Measurements from ENCODE around the gene RABGGTA. TPM values are rescaled to one million over a fixed set of nuclear protein-coding genes. Genes with fewer than 3 reads are reported as not detected.

The RABGGTA gene
- total and polyA plus RNA-seq, 2 experiments from 2014 or later = 17.6 to 20.7 TPM

- no peaks in the 10 kb centered on the region for H3K9me3 Mint-ChIP-seq
- Histone ChIP-seq H3K9me2 (ENCODE audit: insufficient read depth) (no peaks in the 10 kb centered on the region), H3K27me3 (ENCODE audit: insufficient read depth) (no peaks in the 10 kb centered on the region), H3K4me2 (no peak overlapping the region), H3K79me2 (replicated peaks; ENCODE audit: insufficient read depth) (no peaks in the 10 kb centered on the region), H3K4me1 (ENCODE audit: insufficient read depth) (no peaks in the 10 kb centered on the region), H4K20me1 (replicated peaks; ENCODE audit: insufficient read depth) (peaks cover 2% of the 10 kb centered on the region; the same call in 1 of the 2 replicates), H2AFZ (no peak overlapping the region), H3K27ac (ENCODE audit: low read depth) (no peak overlapping the region), H3K36me3 (ENCODE audit: insufficient read depth) (no peaks in the 10 kb centered on the region; the same call in 1 of the 2 replicates), H3F3A (replicated peaks; ENCODE audit: low read depth) (peaks cover 2% of the 10 kb centered on the region; the same call in 1 of the 2 replicates), H3K4me3 (no peak overlapping the region)
- H3K36me3 Mint-ChIP-seq (ENCODE audit: low read depth) = peaks cover 5% of the 10 kb centered on the region; the same call in 2 of the 3 replicates
- H3K27ac Mint-ChIP-seq = no peak overlapping the region
- peaks cover 2% of the 10 kb centered on the region for H3K4me1 Mint-ChIP-seq
- no peak for DNase-seq (ENCODE audit: low spot score)
- TF ChIP-seq JUNB (IDR thresholded peaks at IDR 0.05; ENCODE audit: unreplicated experiment) (no peak), STAT1 (IDR thresholded peaks at IDR 0.05; ENCODE audit: unreplicated experiment) (no peak), ETS1 (IDR thresholded peaks at IDR 0.05) (no peak), EZH2 (IDR thresholded peaks at IDR 0.05; ENCODE audit: low read depth, unreplicated experiment) (no peak), ZNF114 (CRISPR knock-in tag; IDR thresholded peaks at IDR 0.05) (no peak)
- TF ChIP-seq, protein P1, sequence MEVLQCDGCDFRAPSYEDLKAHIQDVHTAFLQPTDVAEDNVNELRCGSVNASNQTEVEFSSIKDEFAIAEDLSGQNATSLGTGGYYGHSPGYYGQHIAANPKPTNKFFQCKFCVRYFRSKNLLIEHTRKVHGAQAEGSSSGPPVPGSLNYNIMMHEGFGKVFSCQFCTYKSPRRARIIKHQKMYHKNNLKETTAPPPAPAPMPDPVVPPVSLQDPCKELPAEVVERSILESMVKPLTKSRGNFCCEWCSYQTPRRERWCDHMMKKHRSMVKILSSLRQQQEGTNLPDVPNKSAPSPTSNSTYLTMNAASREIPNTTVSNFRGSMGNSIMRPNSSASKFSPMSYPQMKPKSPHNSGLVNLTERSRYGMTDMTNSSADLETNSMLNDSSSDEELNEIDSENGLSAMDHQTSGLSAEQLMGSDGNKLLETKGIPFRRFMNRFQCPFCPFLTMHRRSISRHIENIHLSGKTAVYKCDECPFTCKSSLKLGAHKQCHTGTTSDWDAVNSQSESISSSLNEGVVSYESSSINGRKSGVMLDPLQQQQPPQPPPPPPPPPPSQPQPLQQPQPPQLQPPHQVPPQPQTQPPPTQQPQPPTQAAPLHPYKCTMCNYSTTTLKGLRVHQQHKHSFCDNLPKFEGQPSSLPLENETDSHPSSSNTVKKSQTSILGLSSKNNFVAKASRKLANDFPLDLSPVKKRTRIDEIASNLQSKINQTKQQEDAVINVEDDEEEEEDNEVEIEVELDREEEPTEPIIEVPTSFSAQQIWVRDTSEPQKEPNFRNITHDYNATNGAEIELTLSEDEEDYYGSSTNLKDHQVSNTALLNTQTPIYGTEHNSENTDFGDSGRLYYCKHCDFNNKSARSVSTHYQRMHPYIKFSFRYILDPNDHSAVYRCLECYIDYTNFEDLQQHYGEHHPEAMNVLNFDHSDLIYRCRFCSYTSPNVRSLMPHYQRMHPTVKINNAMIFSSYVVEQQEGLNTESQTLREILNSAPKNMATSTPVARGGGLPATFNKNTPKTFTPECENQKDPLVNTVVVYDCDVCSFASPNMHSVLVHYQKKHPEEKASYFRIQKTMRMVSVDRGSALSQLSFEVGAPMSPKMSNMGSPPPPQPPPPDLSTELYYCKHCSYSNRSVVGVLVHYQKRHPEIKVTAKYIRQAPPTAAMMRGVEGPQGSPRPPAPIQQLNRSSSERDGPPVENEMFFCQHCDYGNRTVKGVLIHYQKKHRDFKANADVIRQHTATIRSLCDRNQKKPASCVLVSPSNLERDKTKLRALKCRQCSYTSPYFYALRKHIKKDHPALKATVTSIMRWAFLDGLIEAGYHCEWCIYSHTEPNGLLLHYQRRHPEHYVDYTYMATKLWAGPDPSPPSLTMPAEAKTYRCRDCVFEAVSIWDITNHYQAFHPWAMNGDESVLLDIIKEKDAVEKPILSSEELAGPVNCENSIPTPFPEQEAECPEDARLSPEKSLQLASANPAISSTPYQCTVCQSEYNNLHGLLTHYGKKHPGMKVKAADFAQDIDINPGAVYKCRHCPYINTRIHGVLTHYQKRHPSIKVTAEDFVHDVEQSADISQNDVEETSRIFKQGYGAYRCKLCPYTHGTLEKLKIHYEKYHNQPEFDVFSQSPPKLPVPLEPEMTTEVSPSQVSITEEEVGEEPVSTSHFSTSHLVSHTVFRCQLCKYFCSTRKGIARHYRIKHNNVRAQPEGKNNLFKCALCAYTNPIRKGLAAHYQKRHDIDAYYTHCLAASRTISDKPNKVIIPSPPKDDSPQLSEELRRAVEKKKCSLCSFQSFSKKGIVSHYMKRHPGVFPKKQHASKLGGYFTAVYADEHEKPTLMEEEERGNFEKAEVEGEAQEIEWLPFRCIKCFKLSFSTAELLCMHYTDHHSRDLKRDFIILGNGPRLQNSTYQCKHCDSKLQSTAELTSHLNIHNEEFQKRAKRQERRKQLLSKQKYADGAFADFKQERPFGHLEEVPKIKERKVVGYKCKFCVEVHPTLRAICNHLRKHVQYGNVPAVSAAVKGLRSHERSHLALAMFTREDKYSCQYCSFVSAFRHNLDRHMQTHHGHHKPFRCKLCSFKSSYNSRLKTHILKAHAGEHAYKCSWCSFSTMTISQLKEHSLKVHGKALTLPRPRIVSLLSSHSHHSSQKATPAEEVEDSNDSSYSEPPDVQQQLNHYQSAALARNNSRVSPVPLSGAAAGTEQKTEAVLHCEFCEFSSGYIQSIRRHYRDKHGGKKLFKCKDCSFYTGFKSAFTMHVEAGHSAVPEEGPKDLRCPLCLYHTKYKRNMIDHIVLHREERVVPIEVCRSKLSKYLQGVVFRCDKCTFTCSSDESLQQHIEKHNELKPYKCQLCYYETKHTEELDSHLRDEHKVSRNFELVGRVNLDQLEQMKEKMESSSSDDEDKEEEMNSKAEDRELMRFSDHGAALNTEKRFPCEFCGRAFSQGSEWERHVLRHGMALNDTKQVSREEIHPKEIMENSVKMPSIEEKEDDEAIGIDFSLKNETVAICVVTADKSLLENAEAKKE (CRISPR knock-in tag; IDR thresholded peaks at IDR 0.05) = no peak
- ATAC-seq = no peak
- H3K27me3 Mint-ChIP-seq (ENCODE audit: insufficient read depth, low read depth, poor library complexity) = peaks cover 7% of the 10 kb centered on the region
- no peak overlapping the region for H3K4me3 Mint-ChIP-seq
Observed at GRCh38 chr14:24292118-24292807, 20.9 kb upstream of the RABGGTA start.

Measured in GM23338 (cell line).